GM19455 (cell line): ENCODE data around the gene RGS10.
A peak's percentile ranks its signal among the peaks of the same experiment; 100 is the strongest.
"Not testable (repeated sequence)": the region's sequence is repeated elsewhere in the genome, so short reads cannot be mapped to it uniquely, and the experiment has no call there.

ENCODE experiments used
- ATAC-seq: cut with Tn5 transposase; IDR thresholded peaks from one replicate; pipeline ENCODE4 v1.9.1; 2021; ENCODE audit not compliant: unreplicated experiment

Gene RGS10

DNA sequence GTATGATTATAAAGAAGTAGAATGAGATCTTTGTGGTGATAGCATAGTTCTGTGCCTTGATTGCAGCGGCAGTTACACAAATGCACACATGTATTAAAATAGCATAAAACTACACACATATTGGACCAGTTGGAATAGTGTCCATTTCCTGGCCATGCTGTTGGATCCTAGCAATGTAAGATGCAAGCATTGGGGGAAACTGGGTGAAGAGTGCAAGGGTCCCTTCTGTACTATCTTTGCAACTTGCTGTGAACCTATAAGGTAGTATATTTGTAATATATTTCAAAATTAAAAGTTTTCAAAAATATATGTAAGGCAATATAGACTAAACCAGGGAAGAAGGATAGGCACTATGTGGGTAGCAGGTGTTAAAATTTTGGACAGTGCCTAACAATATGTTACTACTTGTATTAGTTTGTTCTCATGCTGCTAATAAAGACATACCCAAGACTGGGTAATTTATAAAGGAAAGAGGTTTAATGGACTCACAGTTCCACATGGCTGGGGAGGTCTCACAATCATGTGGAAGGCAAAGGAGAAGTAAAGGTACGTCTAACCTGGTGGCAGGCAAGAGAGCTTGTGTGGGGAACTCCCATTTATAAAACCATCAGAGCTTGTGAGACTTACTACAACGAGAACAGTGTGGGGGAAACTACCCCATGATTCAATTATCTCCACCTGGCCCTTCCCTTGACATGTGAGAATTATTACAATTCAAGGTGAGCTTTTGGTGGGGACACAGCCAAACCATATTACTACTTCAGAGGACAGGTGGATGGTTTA lies 71.4 kb downstream of the RGS10 start:
- ATAC-seq, result no peak

DNA sequence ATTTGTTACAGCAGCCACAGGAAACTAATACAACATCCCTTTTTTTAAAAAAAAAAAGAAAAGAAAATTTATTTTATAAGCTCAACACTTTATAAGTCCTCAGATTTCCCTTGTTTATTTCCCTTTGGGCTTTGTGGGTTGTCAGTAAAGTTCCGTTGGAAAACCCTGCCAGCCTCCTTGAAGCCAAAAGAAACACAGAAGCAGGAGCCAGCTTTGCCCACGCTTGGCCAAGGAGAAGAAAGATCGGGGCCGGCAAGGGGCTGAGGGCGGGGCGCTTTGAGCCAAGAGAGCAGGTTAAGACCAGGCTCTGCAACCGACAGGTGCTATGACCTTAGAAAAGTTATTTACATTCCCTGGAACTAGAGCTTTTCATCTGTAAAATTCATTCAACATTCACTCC lies 72.7 kb downstream of the RGS10 start:
- ATAC-seq, result no peak

- ATAC-seq, result no peak
Observed at GRCh38 chr10:119469325-119469707, 73.2 kb downstream of the RGS10 start.

- ATAC-seq, result no peak
Observed at GRCh38 chr10:119468542-119469324, 73.8 kb downstream of the RGS10 start.

GRCh38 chr10:119466655-119467054 lies 75.9 kb downstream of the RGS10 start:
- no peak for ATAC-seq

DNA sequence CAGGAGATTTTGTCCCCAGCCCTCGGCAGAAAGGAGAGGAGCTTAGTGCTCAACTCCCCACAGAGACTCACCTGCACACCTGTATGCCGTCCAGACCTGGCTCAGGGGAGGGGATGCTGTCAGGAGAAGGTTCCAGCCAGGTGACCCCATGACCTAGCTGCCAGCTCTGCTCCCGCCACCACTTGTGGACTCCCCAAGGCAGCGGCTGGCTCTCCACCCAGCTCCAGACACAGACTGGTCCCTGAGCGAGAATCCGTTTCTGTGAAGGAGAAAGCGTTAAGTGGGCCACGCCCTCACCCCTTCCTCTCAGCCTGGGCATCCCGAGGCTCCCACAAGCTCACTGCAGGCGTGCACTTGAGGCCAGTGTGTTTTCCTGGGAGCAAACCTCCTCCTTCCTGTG lies 76.4 kb downstream of the RGS10 start:
- ATAC-seq, result no peak

DNA sequence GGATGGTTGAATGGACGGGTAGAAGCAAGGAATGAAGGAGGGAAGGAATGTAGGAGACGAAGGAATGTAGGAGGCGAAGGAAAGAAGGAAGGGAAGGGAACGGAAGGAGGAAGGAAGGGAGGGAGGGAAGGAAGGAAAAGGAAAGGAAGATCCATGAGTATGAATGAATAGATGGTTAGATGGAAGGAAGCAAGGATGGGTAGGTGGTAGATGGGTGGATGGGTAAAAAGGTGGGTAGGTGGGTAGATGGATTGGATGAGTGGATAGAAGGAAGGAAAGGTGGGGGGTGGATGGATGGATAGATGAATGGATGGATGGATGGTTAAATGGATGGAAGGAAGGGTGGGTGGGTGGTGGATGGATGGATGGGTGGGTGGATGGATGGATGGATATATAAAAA lies 77.4 kb downstream of the RGS10 start:
- no peak for ATAC-seq

DNA sequence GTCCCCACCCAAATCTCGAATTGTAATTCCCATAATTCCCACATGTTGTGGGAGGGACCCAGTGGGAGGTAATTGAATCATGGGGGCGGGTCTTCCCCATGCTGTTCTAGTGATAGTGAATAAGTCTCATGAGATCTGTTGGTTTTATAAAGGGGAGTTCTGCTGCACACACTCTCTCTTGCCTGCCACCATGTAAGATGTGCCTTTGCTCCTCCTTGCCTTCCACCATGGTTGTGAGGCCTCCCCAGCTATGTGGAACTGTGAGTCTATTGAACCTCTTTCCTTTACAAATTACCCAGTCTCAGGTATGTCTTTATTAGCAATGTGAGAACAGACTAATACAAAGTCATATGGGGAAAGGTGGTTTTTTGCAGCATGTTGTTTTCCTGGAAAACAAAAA lies 79.3 kb downstream of the RGS10 start:
- ATAC-seq, result not testable (repeated sequence)

GRCh38 chr10:119462773-119463172 lies 79.7 kb downstream of the RGS10 start:
- no peak for ATAC-seq

DNA sequence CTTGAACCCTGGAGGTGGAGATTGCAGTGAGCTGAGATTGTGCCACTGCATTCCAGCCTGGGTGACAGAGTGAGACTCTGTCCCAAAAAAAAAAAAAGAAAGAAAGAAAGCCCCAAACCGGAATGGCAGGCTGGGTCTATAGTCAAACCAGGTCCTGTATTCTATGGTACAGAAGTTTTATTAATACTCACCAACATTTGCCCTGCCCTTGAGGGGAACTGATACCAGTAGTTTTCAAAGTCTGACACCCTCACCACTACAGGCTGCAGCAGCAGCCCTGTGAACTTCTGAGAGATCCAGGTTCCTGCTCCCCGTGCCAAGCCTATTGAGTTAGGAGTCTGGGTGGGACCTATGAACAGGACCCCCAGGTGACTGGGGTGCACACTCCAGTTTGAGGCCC lies 80.6 kb downstream of the RGS10 start:
- peak; percentile 66 for ATAC-seq

DNA sequence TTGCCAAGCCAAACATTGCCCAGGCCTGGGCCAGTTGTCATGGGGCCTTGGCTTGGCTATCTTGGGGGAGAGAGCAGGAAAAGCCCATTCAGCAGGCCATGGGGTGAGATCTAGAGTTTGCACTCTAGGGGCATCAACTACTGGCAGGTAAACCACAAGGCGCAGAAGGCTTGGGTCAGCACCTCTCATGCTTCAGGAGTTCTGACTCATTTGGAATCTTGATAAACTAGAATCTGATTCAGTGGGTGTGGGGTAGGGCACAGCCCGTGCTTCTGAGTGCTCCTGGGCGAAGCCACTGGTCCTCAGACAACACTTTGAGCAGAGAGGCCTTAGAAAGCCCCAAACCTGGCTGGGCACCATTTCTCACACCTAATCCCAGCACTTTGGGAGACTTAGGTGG lies 81.1 kb downstream of the RGS10 start:
- ATAC-seq, result no peak

- no peak for ATAC-seq
Observed at GRCh38 chr10:119460369-119461195, 81.9 kb downstream of the RGS10 start.

DNA sequence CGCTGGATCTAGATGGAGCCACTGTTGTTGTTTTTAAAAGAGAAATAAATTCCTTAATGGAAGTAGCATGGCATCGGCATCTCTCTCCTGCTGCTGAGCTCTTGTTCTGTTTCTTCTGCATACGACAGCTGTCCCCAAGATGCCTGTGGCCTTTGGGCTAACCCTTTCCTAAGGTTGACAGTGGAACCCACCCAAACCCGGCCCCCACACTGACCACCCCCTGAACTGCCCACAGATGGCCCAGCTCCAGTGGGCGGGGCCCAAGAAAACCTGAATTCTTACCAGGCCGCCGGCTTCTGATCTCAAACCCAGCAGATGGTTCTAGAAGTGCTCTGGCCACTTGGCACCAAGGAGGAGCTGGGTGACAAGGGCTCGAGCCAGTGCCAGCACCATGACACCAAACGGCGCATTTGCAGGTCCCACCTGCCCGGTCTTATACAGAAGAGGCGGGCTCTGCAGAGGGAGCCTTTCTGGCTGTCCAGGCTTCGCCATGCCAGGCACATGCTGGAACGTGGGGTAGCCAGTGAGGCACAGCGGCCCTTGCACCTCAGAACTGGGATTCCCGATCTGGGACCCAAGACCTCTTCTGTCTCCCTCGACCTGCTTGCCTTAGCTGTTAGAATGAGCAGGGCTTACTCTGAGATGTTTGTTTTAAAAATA lies 82.7 kb downstream of the RGS10 start:
- no peak for ATAC-seq

DNA sequence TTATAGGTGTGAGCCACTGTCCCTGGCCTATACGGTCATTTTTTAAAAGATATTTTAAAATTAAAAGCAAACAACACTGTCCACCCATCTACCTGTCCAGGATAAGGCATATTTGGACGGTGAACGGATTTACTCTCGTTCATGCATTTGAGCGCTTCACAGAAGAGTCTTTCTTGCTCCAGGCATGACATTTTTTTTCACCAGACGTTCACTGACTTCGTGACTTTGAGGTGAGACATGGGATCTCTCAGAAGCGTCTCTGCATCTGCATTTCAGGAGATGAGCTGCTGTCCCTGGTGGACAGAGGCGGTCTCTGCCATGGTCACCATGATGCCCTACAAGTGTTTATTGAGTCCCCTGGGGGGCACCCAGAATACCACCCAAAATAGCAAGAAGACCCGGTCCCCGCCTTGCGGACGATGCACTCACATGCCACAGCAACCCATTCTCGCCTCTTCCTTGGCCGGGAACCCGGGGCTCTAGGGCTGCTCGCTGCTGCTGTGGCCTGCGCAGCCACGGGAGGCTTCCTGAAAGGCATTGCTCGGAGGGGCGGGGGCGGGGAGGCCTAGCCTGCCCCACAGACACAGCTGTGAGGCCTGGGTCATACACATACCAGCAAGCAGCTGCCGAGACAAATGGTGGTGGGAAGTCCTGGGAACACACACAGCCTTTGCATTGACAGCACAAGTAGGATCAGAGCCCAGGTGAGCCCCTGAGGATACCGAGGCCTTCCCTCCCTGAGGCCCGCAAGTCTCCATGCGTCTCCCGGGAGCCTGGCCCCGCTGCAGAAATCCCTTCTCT lies 84.4 kb downstream of the RGS10 start:
- no peak for ATAC-seq

DNA sequence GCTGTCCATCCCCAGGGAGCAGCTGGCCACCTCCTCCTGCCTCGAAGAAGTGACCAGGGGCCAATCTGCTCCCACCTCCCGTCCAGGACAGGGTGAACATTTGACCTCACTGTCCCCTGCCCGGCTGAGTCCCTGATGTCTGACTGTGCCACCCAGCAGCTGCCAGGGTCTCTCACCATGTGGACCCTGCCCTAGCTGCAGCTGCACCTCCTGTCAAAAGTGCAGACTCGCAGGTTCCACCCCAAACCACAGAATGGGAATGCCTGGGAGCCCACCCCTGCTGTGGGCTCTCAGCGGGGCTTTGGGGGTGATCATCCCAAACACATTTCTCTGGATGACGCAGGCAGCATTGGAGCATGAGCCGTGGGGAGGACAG lies 86.1 kb downstream of the RGS10 start:
- no peak for ATAC-seq

DNA sequence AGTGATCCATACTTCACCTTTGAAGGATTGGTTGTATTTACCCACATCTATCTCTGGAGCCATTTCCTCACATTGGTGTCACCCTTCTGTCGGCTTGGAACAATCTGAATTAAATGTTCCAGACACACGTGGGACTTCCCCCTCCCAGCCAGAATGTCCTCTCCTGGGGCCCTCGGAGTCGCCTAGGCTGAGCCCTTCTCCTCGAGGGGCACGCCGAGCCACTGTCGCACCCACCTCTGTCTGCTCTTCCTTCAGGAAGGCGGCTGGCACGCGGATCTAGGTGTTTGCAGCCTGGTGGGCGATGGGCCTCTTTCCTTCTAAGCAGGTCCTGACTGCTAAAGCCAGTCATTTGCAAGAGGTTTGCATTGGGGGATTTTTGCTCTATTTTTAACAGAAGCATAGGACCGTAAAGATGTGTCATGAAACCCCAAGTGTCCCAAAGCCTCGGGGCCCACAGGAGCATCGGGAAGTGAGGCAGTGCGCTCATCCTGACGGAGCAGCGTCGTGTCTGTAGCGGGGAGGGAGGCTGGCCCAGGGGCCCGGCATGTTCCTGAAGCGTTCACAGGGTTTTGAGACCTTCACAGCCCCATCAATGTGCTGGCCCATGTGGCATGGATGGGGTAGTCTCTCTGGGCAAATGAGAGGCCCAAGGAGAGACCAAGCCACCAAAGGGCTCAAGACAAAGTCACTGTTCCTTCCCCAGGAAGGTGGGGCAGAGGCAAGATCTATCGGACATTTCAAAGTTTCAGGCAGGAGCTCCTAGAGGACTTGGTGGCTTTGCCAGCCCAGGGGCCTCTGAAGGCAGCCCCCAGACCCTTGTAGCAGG lies 86.7 kb downstream of the RGS10 start:
- ATAC-seq, result no peak

- ATAC-seq, result no peak
Observed at GRCh38 chr10:119454990-119455389, 87.5 kb downstream of the RGS10 start.

DNA sequence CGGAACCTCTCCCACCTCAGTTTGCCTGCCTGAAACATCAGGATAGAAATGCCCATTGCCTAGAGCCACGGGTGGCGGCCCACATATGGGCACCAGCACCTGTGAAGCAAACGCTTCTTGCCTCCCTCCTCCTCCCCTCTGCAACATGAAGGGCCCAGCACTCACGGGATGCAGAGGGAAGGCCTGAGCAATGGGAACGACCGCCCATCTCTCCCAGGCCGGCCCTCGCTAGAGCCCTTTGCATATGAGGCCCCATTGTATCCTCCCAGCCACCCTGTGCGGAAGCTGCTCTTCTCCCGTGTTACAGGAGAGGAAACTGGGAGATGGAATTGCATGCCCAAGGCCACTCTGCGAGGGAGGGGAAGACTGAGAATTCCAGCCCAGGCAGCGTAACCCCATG lies 88.2 kb downstream of the RGS10 start:
- ATAC-seq, result no peak

- ATAC-seq, result no peak
Observed at GRCh38 chr10:119453313-119453712, 89.2 kb downstream of the RGS10 start.
